Fibroblast of mammary gland (primary cell): Measurements from ENCODE around the gene MRGPRD.

Experiments
- DNase-seq: peaks from one replicate; pipeline ENCODE4 v3.0.0-alpha.2; 2010; ENCODE audit warnings: low read depth
- H3K4me3 ChIP-seq: 2 replicates; pipeline ENCODE4 v1.5.1; 2011; ENCODE audit warnings: low read depth, mild to moderate bottlenecking, low read length, moderate library complexity; ENCODE audit not compliant: control insufficient read depth
- CTCF ChIP-seq: conservative IDR thresholded peaks from 2 replicates; pipeline ENCODE4 v1.5.1; 2011; ENCODE audit warnings: low read depth, low read length, inconsistent platforms; ENCODE audit not compliant: control insufficient read depth, insufficient read depth

MRGPRD gene

GRCh38 chr11:68997995-68998348 is 17.2 kb upstream of the MRGPRD start:
- no peak overlapping the region for H3K4me3 ChIP-seq
- TF ChIP-seq CTCF: no peak
- no peak for DNase-seq

GRCh38 chr11:68997124-68997994 is 16.6 kb upstream of the MRGPRD start:
- DNase-seq: no peak
- no peak for TF ChIP-seq CTCF
- H3K4me3 ChIP-seq: no peak overlapping the region

GRCh38 chr11:68996376-68997123 is 15.8 kb upstream of the MRGPRD start:
- TF ChIP-seq CTCF: no peak
- no peak for DNase-seq
- no peak overlapping the region for H3K4me3 ChIP-seq

GRCh38 chr11:68994894-68995285 is 14.1 kb upstream of the MRGPRD start:
- H3K4me3 ChIP-seq: no peak overlapping the region
- DNase-seq: no peak
- TF ChIP-seq CTCF: no peak

- no peak for TF ChIP-seq CTCF
- no peak overlapping the region for H3K4me3 ChIP-seq
Measured at GRCh38 chr11:68994161-68994893, 13.5 kb upstream of the MRGPRD start.

GRCh38 chr11:68993546-68993945 is 12.8 kb upstream of the MRGPRD start:
- TF ChIP-seq CTCF: no peak
- DNase-seq: no peak
- H3K4me3 ChIP-seq: no peak overlapping the region

More at GRCh38 chr11:68994161-68994893, 13.5 kb upstream of the MRGPRD start:
- no peak for DNase-seq
